Tibial nerve (tissue), 4 donors: ENCODE results near the gene ATP13A2.

Experiments
- EP300 ChIP-seq, 2 donors: sonication (generic); formaldehyde crosslinking; IDR thresholded peaks; one replicate each; pipeline ENCODE4 v1.6.1; 2017; ENCODE audit warnings: antibody characterized with exemption in 2 of 2, mild to moderate bottlenecking in 1 of 2
- POLR2A ChIP-seq, 2 donors: fragments of 450-650 bp; IDR thresholded peaks; one replicate each; pipeline ENCODE4 v1.6.1; 2017; ENCODE audit warnings: antibody characterized with exemption in 2 of 2, mild to moderate bottlenecking in 2 of 2, moderate library complexity in 2 of 2
- TF ChIP-seq, protein P1 (sequence below), 5 experiments: fragments of 200-600 bp in 3 of 5; fragments of 450-650 bp in 2 of 5; sonication (generic) in 3 of 5; IDR thresholded peaks; one replicate each; pipeline ENCODE4 v1.5.1; 2016 to 2019; ENCODE audit warnings: antibody characterized with exemption in 5 of 5, mild to moderate bottlenecking in 3 of 5, moderate library complexity in 2 of 5

DNA sequence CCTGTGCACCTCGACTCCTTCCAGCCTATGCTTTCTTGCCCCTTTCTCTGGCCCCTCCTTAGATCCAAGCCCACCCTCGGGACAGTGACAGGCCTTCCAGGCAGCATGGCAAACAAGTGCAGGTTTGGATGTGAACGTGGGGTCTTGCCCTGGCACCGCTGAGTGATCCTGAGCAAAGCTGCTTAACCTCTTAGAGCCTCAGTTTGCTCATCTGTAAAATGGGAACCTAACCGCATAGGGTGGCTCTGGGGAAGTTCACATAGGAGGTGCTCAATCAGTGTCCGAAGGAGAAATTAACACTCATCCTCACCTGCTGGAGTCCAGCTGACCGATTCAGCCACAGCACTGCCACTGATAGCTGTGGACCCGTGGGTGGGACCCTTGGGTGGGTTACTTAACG is 38.5 kb downstream of the ATP13A2 start:
- TF ChIP-seq POLR2A (IDR thresholded peaks at IDR 0.05) (no peak), EP300 (IDR thresholded peaks at IDR 0.05) (no peak)
- TF ChIP-seq, protein P1, sequence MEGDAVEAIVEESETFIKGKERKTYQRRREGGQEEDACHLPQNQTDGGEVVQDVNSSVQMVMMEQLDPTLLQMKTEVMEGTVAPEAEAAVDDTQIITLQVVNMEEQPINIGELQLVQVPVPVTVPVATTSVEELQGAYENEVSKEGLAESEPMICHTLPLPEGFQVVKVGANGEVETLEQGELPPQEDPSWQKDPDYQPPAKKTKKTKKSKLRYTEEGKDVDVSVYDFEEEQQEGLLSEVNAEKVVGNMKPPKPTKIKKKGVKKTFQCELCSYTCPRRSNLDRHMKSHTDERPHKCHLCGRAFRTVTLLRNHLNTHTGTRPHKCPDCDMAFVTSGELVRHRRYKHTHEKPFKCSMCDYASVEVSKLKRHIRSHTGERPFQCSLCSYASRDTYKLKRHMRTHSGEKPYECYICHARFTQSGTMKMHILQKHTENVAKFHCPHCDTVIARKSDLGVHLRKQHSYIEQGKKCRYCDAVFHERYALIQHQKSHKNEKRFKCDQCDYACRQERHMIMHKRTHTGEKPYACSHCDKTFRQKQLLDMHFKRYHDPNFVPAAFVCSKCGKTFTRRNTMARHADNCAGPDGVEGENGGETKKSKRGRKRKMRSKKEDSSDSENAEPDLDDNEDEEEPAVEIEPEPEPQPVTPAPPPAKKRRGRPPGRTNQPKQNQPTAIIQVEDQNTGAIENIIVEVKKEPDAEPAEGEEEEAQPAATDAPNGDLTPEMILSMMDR (IDR thresholded peaks at IDR 0.05): no peak
